Activated CD4-positive, CD25-positive, alpha-beta regulatory T cell treated with anti-CD3 and anti-CD28 coated beads, Interleukin-2, amount 50 U/mL, for 72 hours (primary cell): ENCODE data around the gene PIP5K1B.
"Not testable (repeated sequence)": the region's sequence is repeated elsewhere in the genome, so short reads cannot be mapped to it uniquely, and the experiment has no call there.

Experiments
- DNase-seq: peaks from one replicate; pipeline ENCODE4 v3.0.0; 2021

Gene PIP5K1B

DNA sequence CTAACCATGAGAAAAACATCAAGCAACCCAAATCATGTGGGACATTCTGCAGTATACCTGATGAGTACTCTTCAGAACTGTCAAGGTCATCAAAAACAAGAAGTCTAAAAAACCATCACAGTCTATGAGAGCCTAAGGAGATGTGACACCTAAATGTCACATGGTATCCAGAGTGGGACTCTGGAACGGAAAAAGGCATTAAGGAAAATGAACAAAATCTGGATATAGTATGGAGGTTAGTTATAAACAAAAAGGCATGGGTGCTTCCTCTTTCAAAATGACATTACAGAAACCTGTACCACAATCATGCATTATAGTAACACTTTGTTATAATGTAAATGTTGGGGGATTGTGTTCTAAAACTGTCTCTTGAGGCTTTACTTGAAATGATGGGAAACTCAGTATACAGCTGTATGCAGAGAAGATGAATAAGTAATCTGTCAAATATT, 261.5 kb downstream of the PIP5K1B start:
- no peak for DNase-seq

DNA sequence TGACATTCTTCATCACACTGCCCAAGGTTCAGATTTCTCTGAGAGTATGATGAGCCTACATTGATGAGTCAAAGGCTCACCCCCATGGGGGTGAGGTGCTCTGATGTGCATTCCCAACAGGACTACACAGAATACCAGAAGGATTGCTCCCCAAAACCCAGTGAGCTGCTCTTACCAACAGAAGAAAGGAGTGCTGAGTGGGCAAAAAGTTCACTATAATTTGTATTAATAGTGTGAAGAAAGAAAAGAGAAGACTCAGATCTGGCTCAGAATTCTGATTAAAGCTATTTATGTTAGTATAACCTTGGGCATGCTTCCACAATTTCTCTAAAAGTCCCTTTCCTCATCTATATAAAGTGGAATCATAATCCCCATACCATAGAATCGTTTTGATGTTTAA, 262.8 kb downstream of the PIP5K1B start:
- DNase-seq: no peak

DNA sequence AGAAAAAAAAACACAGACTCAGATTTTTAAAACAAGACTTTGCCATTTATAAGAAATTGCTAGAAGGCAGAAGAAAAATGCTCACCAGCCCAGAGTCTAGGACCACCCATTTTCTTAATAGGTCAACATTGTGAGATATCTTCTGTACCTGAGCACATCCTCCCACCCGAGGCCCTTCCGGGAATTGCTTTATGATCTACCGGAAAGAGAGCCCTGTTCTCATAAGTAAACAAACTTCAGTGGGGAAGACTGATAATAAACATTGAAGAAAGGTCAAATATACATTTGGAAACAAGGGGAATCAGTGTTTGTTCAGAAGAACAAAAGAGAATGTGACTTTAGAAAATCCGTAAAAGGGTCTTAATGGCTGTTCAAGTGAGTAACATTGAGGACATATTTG, 264.5 kb downstream of the PIP5K1B start:
- DNase-seq: no peak

DNA sequence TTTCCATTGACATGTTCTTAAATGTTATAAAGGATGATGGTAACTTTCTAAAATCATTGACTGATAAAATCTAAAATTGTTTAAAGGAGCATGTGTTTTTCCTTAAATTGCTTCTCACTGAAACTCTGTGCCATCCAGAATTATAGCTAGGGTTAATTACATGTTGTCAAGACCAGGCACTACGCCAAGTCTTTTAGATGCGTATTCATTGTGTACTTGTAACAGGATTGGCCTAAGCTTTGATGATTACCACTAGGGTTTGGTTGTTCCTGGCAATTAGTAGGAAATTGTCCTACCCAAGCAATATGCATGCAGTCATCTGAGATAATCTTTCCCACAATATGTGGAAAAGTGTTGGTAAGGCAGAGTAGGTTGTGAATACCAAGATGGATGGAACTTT, 265.1 kb downstream of the PIP5K1B start:
- no peak for DNase-seq

DNA sequence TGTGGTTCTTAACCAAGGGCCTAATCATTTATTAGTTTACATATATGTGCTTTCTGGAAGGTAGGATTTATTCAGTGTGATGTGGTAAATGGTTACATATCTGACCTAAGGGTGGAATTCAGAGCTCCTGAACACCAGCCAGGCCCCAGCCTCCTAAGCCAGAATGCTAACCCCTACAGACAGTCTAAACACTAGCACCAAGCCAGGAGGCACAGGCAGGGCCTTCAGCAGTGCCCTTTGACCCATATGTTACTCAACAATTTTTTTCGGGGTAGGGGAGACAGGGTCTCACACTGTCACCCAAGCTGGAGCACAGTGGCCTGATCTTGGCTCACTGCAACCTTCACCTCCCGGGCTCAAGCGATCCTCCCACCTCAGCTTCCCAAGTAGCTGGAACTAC, 268.6 kb downstream of the PIP5K1B start:
- no peak for DNase-seq

DNA sequence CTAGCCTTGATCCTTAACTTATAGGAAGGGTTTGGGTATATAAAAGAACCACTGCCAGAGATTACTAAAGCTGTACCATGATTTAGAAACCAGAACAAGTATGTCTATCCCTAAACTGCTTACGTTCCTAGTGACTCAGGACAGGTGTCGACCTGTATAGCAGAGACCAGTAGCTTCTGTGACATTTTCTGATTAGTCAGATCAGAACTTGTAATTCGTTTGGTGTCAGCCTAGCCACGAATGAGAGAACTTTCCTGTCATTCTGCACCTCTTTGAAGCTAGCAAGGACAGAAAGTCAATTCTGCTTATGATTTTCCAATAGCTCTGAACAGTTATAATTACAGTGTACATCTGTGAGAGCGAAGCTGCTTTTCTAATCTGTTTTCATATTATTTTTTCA, 269.4 kb downstream of the PIP5K1B start:
- no peak for DNase-seq

DNA sequence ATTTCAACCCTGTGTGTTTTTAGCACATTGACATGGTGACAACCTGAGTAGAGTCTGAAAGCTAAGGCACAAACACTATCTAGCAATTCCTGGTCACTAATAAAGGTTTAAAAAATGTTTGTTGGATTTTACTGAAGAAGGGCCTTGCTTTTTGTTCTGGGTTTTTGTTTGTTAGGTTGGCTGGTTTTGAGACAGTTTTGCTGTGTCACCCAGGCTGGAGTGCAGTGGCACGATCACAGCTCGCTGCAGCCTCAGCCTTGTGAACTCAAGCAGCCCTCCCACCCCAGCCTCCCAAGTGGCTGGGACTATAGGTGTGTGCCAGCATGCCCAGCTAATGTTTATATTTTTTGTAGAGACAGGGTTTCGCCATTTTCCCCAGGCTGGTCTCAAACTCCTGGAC, 269.9 kb downstream of the PIP5K1B start:
- no peak for DNase-seq

DNA sequence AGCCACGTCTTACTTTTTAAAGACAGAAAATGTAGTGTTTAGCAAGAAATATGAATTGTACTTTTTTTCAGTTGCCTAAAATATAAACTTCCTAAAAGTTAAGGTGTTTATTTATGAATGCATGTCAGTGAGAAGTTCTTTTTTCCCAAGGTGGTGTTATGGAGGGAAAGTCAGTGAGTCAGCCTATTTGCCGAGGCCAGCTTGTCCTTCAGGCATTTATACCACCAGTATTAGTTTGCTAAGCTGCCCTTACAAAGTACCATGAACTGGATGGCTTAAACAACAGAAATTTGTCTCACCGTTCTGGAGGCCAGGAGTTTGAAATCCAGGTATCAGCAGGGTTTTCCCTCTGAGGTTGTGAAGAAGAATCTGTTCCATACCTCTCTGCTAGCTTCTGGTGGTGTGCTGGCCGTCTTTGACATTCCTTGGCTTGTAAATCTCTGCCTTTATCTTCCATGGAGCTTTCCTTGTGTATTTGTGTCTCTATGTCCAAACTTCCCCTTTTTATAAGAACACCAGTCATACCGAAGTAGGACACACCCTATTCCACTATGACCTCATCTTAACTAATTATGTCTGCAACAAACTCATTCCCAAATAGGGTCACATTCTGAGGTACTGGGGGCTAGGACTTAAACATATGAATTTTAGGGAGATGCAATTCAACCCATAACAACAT, 270.5 kb downstream of the PIP5K1B start:
- DNase-seq: no peak

DNA sequence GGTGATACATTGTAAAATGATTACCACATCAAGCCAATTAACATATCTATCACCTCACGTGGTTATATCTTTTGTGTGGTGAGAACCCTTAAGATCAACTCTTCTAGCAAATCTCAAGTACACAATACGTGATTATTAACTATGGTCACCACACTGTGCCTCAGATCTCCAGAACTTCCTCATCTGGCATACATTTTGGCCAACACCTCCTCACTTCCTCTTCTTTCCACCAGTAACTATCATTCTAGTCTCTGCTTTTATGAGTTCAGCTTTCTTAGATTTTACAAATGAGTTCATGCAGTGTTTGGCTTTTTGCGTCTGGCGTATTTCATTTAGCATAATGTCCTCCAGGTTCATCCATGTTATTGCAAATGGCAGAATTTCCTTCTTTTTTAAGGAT, 273.0 kb downstream of the PIP5K1B start:
- DNase-seq: no peak

DNA sequence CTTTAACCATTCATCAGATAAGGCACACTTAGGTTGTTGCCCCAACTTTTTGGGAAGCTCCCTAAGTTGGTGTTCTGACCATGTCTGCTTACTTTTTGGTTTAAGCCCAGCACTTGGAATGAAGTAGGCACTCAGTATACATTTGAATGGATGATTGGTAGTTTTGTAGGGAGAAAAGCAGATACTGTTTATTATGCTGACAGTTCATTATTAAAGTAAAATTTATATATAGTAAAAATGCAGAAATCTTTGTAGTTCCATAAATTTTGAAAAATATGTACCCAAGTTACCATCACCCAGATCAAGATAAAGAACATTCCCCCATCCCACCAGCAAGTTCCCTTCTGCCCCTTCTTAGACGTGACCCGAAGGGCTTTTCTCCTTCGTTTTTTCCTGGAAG, 273.5 kb downstream of the PIP5K1B start:
- no peak for DNase-seq

DNA sequence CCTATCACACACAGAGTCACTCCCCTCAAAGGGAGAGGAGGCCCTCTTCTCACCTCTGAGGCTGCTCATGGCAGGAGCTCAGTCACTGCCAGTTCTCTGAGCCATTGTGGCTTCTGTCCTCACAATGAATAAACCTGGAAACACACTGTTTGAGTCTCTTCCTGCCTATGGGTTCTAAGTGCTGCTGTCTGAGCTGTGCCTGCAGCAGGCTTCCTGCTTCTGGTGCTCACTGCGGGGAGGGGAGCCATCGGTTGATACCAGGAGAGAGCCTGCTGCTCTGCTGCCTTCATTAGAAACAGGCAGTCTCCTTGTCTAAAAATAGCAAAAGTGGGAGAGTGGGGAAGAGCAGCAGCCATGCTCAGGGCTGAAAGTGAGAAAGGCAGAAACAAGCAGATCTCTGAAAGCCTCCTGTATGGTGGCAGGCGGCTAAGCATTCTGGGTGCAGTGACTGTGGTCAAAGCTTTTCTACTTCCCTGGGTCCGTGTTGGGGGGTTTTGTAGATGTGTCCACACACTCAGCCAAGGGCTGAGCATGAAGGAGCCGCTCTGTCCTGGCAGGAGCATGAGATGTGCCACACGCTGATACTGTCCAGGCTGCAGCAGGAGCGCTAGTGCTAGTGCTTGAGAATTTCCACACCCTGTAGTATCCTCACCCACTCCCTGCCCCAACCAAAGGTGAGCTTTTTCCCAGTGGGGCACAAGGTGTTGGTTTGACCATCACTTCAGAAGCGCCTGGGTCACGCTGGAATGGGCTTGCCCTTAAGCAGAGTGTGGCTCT, 274.7 kb downstream of the PIP5K1B start:
- no peak for DNase-seq

DNA sequence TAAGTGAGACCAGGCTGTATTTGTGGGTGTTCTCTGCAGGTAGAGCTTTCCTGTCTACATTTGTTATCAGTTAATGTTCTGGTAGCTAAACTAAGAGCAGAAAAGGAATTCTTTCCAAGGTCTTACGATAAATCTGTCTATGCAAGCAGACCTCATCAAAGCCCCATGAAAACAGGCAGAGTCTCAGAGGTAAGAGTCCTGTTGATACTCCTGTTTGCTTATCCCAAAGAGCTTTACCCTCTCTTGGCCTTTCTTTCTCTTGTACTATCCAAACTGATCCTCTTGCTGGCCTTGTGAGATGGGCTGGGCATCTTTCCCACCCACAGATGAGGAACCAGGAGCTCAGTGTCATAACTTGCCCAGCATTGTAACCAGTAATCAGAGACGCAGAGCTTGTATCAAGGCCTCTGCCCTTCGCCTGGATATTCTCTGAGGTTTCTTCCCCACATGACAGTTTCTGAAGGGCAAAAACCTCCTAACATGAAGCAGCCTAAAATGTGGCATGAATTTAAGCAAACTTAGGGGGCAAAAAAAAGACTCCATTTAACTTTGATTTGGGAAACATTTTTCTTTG, 275.4 kb downstream of the PIP5K1B start:
- no peak for DNase-seq

DNA sequence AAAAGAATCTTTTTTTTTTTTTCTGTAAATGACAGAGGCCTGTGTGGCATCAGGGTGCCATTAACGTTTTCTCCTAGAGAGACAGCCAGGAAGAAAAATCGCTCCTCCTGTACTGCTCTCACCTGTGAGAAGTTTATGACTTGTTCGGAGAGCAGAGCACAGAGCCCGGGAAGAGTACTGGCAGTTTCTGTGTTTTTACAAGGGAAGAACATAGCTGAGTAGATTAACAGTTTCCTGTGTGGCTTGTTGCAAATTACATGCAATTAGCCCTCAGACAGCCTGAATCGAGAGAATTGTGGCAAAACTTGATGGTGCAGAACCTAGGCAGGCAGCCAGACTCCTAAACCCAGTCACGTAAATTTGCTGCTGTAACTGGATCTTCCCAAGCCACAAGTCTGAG, 276.7 kb downstream of the PIP5K1B start:
- DNase-seq: no peak

DNA sequence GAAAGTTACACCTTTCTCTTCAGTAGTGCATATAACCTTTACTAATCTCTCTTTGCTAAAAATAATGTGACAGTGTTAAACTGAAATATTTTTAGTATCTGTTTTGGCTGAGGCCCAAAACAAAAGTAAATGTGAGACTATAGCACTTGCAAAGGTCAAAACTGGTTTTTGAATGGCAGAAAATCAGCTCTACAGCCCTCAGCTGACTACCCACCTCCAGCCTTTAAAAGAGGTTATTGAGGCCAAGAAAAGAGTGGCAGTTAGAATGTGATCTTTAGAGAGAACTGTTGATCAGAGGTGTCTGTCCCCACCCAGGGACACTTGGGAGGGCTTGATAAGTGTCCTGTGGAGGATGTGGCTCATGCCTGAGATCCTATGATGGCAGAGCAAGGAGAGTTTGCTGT, 278.0 kb downstream of the PIP5K1B start:
- DNase-seq: no peak

DNA sequence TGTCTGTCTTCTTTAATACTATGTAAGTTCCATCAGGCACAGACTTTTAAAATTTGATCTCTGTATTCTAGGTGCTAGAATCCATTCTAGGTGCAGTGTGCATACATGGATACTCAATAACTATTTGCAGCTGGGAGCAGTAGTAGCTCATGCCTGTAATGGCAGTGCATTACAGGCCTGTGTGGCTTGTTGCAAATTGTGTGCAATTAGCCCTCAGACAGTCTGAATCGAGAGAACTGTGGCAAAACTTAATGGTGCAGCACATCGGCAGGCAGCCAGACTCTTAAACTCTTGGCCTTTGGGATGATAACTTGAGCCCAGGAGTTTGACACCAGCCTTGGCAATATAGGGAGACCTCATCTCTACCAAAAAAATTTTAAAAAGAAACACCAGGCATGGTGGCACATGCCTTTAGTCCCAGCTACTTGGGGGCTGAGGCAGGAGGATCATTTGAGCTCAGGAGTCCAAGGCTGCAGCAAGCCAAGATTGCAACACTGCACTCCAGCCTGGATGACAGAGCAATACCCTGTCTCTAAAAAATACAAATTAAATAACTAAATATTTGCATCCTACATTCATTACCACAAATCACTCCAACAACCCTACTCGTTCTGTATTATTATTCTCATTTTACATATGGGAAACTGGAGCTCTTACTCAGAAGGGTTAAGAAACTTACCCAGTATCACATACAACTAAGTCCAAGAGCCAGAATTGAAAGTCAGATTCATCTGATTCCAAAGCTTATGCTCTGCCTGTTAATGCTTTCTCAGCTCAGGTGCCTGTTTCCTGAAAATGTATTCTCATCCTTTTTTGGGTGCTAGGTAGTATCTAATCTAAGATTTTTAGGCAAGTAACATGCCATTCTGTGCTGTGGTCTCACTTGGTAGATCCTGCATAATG, 278.7 kb downstream of the PIP5K1B start:
- no peak for DNase-seq

DNA sequence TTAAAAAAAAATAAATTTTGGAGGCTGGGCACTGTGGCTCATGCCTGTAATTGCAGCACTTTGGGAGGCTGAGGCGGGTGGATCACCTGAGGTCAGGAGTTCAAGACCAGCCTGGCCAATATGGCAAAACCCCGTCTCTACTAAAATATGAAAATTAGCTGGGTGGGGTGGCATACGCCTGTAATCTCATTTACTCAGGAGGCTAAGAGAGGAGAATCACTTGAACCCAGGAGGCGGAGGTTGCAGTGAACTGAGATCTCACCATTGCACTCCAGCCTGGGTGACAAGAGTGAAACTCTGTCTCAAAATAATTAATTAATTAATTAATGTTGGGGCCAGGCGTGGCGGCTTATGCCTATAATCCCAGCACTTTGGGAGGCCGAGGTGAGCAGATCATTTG, 281.9 kb downstream of the PIP5K1B start:
- DNase-seq: not testable (repeated sequence)

DNA sequence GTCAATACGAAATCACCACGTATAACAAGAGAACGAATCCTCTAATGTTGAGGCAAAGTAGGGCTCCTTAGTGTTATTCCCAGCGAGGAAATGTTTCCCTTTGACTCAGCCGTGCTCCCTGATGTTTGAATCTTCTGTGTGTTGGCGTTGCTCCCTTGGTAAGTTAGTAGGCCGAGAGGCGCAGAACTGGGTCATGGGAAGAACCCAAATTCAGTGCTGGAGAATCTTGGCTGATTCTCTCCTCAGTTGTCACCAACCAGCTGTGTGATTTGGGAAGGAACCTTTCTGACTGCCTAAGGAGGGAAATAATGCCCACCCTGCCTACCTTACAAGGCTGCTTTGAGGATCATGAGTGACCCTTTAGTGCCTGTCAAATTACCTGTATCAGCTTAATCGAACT, 286.4 kb downstream of the PIP5K1B start:
- DNase-seq: no peak

DNA sequence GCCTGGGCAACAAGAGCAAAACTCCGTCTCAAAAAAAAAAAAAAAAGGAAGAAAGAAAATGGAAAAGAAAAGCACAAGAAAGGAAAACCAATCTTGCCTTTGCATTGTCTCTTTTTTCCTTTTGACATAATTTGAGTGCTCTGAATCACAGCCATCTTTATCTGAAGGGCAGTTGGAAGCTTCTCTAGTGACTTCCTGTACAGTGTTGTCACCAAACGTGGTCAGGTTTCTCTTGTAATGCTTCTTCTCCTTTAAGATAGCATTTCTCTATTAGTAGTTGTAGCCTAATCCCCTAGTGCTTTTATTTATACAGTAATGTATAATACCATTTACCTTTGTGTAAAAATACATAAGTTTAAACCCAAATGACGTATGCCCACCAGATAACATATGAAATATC, 290.7 kb downstream of the PIP5K1B start:
- no peak for DNase-seq

DNA sequence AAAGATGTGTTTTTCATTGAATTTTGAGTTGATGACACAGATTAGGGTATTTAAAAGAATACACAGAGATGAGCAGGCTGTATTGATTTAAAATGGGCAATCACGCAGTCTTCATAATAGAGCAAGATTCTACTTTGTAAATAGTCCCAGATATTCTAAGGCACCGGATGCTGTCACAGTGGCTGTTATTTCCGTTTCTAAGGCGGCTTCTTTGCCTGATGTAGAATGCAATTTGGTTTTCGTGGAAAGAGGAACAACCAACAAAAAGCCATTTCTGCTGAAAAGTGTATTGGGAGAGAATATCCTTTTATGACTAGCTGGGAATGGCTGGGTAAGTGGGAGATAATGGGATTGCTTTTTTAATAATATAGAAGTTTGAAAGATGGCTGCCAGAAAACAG, 291.4 kb downstream of the PIP5K1B start:
- DNase-seq: no peak

DNA sequence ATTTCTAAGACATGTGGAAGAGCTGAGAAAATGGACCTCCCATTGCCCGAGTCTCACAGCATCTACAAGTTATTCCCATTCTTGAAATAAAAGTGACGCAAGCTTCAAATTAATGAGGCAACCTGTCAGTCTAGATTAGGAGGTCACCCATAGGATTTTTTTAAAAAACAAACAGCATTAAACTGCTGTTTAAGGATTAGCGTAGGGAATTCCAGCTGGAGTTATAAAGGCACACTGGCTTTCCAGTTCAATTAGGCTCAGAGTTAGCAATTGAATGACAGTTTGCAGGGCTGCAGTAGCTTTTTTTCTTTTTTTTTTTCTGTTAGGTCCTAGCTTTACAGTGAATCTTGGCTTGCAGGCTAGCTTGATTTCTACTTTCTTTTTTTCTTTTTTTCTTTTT, 292.6 kb downstream of the PIP5K1B start:
- DNase-seq: no peak

DNA sequence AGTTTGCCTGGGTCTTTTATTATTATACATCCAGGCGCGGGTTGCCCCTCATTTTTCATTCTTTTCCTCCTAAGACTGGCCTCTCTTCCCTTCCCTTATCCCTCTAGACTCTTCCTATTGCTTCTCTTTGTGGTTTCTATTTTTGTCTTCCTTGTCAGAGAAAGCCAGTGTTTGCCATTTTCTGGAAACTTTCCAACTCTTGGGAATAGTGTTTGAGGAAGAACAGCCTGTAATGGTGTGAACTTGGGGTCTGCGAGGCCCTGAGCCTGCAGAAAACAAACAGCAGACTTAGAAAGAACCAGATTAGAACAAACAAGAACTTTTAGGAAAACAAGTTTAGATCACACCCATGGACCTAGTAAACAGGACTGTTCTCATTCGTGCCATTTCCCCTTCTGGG, 293.3 kb downstream of the PIP5K1B start:
- DNase-seq: no peak

DNA sequence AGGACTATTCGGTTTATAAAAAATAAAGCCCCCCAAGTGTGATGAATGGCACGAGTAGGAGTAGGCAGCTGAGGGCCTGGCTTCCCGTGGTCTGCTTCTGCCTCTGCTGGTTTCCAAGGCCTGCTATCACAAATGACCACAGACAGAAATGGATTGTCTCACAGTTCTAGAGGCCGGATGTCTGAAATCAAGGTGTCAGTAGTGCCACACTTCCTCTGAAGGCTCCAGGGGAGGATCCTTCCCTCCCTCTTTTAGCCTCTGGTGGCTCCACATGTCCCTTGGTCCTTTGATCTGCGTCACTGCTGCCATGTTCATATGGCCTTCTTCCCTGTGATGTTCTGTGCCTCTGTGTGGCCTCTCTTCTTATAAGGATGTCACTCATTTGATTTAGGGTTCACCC, 293.8 kb downstream of the PIP5K1B start:
- no peak for DNase-seq

DNA sequence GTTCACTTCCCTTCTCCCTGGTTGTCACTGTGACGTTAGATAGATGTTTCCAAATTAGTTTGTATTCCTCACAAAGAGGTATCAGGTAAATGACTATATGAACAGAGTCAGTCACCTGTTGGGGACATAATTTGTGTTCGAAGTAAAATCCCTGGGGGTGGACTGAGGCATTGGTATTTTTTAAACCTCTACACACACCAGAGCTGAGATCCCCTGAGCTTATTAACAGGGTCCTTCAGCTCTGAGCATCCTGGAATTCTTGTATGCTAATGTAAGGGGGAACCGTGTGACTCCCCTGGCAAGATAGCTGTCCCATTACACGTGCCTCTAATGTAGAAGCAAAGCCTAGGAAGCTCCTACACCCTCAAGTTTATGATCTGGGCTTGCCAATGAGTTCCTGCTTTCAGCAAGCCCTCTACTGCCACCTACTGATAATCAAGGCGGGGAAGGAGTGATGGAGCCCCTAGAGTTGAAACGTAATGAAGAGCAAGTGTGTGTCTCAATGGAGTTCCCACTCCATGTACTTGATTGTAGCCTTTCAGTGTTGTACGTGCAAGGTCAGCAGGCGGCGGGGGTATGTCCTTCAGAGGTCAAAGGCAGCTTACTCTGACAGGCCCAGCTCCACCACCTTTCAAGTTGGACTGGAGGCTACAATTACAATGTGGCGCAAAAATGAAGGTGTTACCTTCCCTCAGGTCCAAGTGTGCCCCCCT, 294.5 kb downstream of the PIP5K1B start:
- peak; percentile 54 for DNase-seq
